Measurements from ENCODE around the gene THEM4. TPM values are rescaled to one million over a fixed set of nuclear protein-coding genes. Genes with fewer than 3 reads are reported as not detected.
A peak's percentile ranks its signal among the peaks of the same experiment; 100 is the strongest.

THEM4 gene
- total RNA-seq, result 10 to 100 TPM; 13.2 to 15.7 (median 14.3) TPM

- TF ChIP-seq CTCF (IDR thresholded peaks at IDR 0.05) (peak in 2 of 3 experiments; percentile 31 to 35), EP300 (IDR thresholded peaks at IDR 0.05) (no peak), POLR2AphosphoS5 (IDR thresholded peaks at IDR 0.05) (peak; percentile 91 to 93), POLR2A (IDR thresholded peaks at IDR 0.05; ENCODE audit: low read depth) (peak; percentile 20)
- DNase-seq (ENCODE audit: extremely low spot score), result peak; percentile 99
- intact Hi-C loops (cut with DNase I), result no loop called here
- peaks cover 19 to 36% (median 21%) of the 10 kb centered on the region in 4 donors for H3K4me1 ChIP-seq
- no peaks in the 10 kb centered on the region for H3K27me3 ChIP-seq
- H3K9me3 ChIP-seq, result no peaks in the 10 kb centered on the region
- peak within 1 kb of the TSS; percentile 67 to 82 (median 70) for H3K4me3 ChIP-seq
- 7% methylated on average over 30 of the region's 73 CpGs for WGBS
- H3K27ac ChIP-seq (replicated peaks in 1 of 4), result peak within 1 kb of the TSS; percentile 82 to 91 (median 88)
- peaks cover 0 to 11% (median 9%) of the 10 kb centered on the region in 4 donors for H3K36me3 ChIP-seq
These were observed at the start of gene THEM4 for GRCh38 chr1:151909167-151910149. THEM4 (minus strand) TSS chr1:151909511; CDS start chr1:151909458, 53 bp downstream.

GRCh38 chr1:151958959-151959358 is 49.6 kb upstream of the THEM4 start:
- Histone ChIP-seq H3K4me1 (peaks cover 0 to 20% (median 12%) of the 10 kb centered on the region in 4 donors), H3K4me3 (no peak overlapping the region), H3K36me3 (no peaks in the 10 kb centered on the region), H3K27ac (replicated peaks in 1 of 4) (no peak overlapping the region), H3K9me3 (no peaks in the 10 kb centered on the region), H3K27me3 (no peaks in the 10 kb centered on the region)
- intact Hi-C loops (cut with DNase I), result no loop called here
- 65% methylated on average over 2 of the region's 2 CpGs for WGBS
- no peak for DNase-seq (ENCODE audit: extremely low spot score)
- TF ChIP-seq POLR2A (IDR thresholded peaks at IDR 0.05; ENCODE audit: low read depth), result no peak
- TF ChIP-seq CTCF (IDR thresholded peaks at IDR 0.05), result no peak
- no peak for TF ChIP-seq EP300 (IDR thresholded peaks at IDR 0.05)
- no peak for TF ChIP-seq POLR2AphosphoS5 (IDR thresholded peaks at IDR 0.05)

GRCh38 chr1:151956957-151957497 is 47.7 kb upstream of the THEM4 start:
- TF ChIP-seq POLR2AphosphoS5 (IDR thresholded peaks at IDR 0.05), result no peak
- no peak for TF ChIP-seq POLR2A (IDR thresholded peaks at IDR 0.05; ENCODE audit: low read depth)
- DNase-seq (ENCODE audit: extremely low spot score), result no peak
- Histone ChIP-seq H3K4me1 (peaks cover 0 to 16% (median 7%) of the 10 kb centered on the region in 4 donors), H3K9me3 (no peaks in the 10 kb centered on the region), H3K27me3 (no peaks in the 10 kb centered on the region), H3K36me3 (no peaks in the 10 kb centered on the region), H3K4me3 (no peak overlapping the region), H3K27ac (replicated peaks in 1 of 4) (no peak overlapping the region)
- WGBS, result 86% methylated on average over 3 of the region's 3 CpGs
- intact Hi-C loops (cut with DNase I), result no loop called here

GRCh38 chr1:151953409-151954094 is 44.2 kb upstream of the THEM4 start:
- Histone ChIP-seq H3K4me1 (peaks cover 0 to 7% (median under 1%) of the 10 kb centered on the region in 4 donors), H3K27ac (replicated peaks in 1 of 4) (no peak overlapping the region), H3K9me3 (no peaks in the 10 kb centered on the region), H3K36me3 (no peaks in the 10 kb centered on the region), H3K4me3 (no peak overlapping the region), H3K27me3 (no peaks in the 10 kb centered on the region)
- WGBS, result 88% methylated on average over 7 of the region's 7 CpGs
- no peak for TF ChIP-seq POLR2AphosphoS5 (IDR thresholded peaks at IDR 0.05)
- no peak for TF ChIP-seq CTCF (IDR thresholded peaks at IDR 0.05)
- no peak for TF ChIP-seq POLR2A (IDR thresholded peaks at IDR 0.05; ENCODE audit: low read depth)
- TF ChIP-seq EP300 (IDR thresholded peaks at IDR 0.05), result no peak
- intact Hi-C loops (cut with DNase I), result no loop called here
- peak; percentile 70 for DNase-seq (ENCODE audit: extremely low spot score)
